Neural crest cell (in vitro differentiated cells): Measurements from ENCODE around the gene LCP1. TPM values are rescaled to one million over a fixed set of nuclear protein-coding genes. Genes with fewer than 3 reads are reported as not detected.

ENCODE experiments used
- DNase-seq: peaks from one replicate; pipeline ENCODE4 v3.0.0; 2021; ENCODE audit warnings: low read depth, mixed read lengths, low spot score
- H3K27ac Mint-ChIP-seq: one replicate; pipeline ENCODE4 v1.8.0; 2021; ENCODE audit warnings: mild to moderate bottlenecking, mixed read lengths; ENCODE audit not compliant: unreplicated experiment
- H3K27me3 Mint-ChIP-seq: 2 replicates; pipeline ENCODE4 v1.8.0; 2021; ENCODE audit warnings: low read depth, mild to moderate bottlenecking, mixed read lengths
- H3K36me3 Mint-ChIP-seq: 2 replicates; pipeline ENCODE4 v1.8.0; 2021; ENCODE audit warnings: low read depth, mild to moderate bottlenecking, mixed read lengths
- H3K4me1 Mint-ChIP-seq: 2 replicates; pipeline ENCODE4 v1.8.0; 2021; ENCODE audit warnings: mixed read lengths
- H3K4me3 Mint-ChIP-seq: one replicate; pipeline ENCODE4 v1.8.0; 2021; ENCODE audit warnings: mild to moderate bottlenecking, mixed read lengths
- H3K9me3 Mint-ChIP-seq: 2 replicates; pipeline ENCODE4 v1.8.0; 2021; ENCODE audit warnings: mixed read lengths
- CTCF ChIP-seq: fragments of 200-600 bp; sonication (generic); conservative IDR thresholded peaks from 2 replicates; pipeline ENCODE4 v1.5.0; 2021; ENCODE audit warnings: antibody characterized with exemption, mild to moderate bottlenecking
- total RNA-seq: library from RNA; stranded (reverse); gene quantifications from 2 replicates; pipeline ENCODE4 v1.2.1, GENCODE V29; 2021

Gene LCP1
- total RNA-seq, 1 donor from 2014 or later, result 7.6 TPM

DNA sequence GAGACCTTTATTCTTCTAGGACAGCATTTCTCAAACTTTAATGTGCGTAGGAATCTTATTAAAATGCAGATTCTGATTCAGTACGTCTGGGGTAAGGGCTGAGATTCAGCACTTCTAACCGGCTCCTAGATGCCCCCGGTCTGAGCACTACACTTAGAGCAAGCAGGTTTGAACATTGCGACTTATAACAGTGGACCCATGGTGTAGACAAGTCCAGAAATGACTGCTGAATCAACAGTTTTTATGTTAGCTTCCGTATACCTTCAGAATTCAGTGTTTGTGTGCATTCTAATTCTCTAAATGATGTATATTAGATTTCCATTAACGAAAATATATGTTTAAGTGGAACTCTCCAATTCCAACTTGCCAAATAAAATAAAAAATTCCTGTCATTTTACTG is 59.7 kb downstream of the LCP1 start:
- TF ChIP-seq CTCF, result no peak
- Mint-ChIP-seq H3K36me3 (peaks cover 5% of the 10 kb centered on the region), H3K9me3 (peaks cover 3% of the 10 kb centered on the region), H3K27me3 (no peaks in the 10 kb centered on the region), H3K4me1 (peaks cover 62% of the 10 kb centered on the region), H3K4me3 (no peak overlapping the region), H3K27ac (no peak overlapping the region)
- DNase-seq, result no peak

DNA sequence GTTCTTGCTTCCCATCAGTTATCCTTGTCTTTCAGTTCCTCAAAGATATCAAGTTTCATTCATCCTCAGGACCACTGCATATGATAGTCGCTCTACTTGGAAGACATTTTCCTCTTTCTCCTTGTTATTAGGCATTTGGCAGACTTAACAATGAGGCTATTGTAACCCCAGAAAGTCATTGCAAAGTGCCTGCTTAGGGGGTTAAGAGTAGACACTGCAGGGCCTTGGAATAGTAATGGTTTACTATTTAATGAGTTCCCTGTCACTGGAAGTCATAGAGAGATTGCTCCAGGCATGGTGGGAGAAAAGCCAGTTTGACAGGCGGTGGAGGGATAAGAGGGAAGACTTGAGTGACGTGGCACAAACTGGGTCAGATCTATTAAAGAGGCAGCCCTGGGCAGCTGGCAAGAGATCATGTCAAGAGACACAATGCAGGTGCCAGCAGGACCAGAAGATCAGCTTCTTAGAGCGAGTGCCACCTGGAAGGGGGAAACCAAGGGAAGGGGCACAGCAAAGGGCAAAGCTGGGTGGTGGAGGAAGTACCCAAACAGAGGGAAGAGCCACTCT is 60.3 kb downstream of the LCP1 start:
- peak overlapping the region; percentile 85 for H3K27ac Mint-ChIP-seq
- H3K4me3 Mint-ChIP-seq, result peak overlapping the region; percentile 4
- peaks cover 66% of the 10 kb centered on the region for H3K4me1 Mint-ChIP-seq
- H3K9me3 Mint-ChIP-seq, result peaks cover 3% of the 10 kb centered on the region
- no peak for DNase-seq
- TF ChIP-seq CTCF, result no peak
- peaks cover 5% of the 10 kb centered on the region for H3K36me3 Mint-ChIP-seq
- H3K27me3 Mint-ChIP-seq, result no peaks in the 10 kb centered on the region

DNA sequence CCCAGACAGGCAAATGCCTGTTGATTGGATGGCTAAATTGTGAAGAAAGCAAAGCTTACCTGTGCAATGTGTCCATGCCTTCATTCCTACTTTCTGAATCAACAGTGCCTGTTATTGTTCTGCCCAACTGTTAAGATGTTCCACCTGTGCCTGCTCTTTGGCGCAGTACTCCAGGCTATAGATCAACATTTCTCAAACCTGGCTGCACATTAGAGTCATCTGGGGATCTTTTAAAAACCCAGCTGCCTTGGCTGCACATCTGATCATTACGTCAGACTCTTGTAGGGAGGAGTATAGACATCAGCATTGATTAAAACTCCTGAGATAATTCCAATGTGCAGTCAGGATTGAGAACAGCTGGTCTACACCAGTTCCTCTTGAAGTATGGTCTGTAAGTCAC is 60.9 kb downstream of the LCP1 start:
- no peak for TF ChIP-seq CTCF
- H3K4me1 Mint-ChIP-seq, result peaks cover 64% of the 10 kb centered on the region
- no peak overlapping the region for H3K27ac Mint-ChIP-seq
- H3K9me3 Mint-ChIP-seq, result peaks cover 3% of the 10 kb centered on the region
- H3K27me3 Mint-ChIP-seq, result no peaks in the 10 kb centered on the region
- peaks cover 5% of the 10 kb centered on the region for H3K36me3 Mint-ChIP-seq
- H3K4me3 Mint-ChIP-seq, result no peak overlapping the region
- DNase-seq, result no peak

DNA sequence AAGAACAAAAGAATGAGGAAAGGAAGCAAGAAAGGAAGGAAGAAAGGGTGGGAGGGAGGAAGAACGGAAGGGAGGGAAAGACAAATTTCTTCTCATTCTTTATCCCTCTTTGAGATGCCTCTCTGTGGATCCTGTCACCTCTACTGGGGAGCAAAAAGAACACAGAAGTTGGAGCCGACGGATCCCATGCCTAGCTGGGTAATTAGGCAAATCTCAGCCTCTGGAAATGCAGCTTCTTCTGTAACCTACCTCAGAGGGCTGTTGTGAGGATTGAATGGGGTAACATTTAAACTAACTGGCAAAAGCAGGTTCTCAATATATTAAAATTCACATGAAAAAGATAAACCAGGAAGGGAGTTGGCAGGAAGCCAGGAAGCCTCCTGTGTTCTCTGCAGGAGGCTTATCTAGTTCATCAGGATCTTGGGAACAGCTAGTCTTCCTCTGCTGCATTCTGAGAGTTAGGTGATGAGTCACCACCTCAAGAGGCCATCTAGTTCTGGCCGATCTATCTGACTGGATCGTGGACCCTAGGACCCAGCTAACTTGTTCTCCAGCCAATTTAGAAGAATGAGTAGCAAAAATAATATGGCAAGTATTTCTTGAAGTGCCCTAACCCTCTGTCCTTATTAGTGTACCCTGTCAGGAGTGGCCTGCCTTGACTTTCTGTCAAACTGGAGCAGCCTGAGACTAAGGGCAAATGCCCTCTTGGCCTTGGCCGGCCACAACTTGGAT is 61.9 kb downstream of the LCP1 start:
- TF ChIP-seq CTCF, result no peak
- Mint-ChIP-seq H3K9me3 (peaks cover 3% of the 10 kb centered on the region), H3K4me1 (peaks cover 57% of the 10 kb centered on the region), H3K4me3 (no peak overlapping the region), H3K36me3 (peaks cover 5% of the 10 kb centered on the region), H3K27ac (peak overlapping the region; percentile 52), H3K27me3 (no peaks in the 10 kb centered on the region)
- no peak for DNase-seq

- H3K36me3 Mint-ChIP-seq, result peaks cover 5% of the 10 kb centered on the region
- peaks cover 53% of the 10 kb centered on the region for H3K4me1 Mint-ChIP-seq
- no peak overlapping the region for H3K4me3 Mint-ChIP-seq
- H3K27me3 Mint-ChIP-seq, result no peaks in the 10 kb centered on the region
- no peak overlapping the region for H3K27ac Mint-ChIP-seq
- peaks cover 3% of the 10 kb centered on the region for H3K9me3 Mint-ChIP-seq
- TF ChIP-seq CTCF, result no peak
- DNase-seq, result no peak
Observed at GRCh38 chr13:46116653-46117502, 65.1 kb downstream of the LCP1 start.
